Activated T-helper 17 cell treated with anti-CD3 and anti-CD28 coated beads, Interleukin-2, amount 50 U/mL, for 72 hours (primary cell): ENCODE measurements around the gene ADRA1B. TPM values are rescaled to one million over a fixed set of nuclear protein-coding genes. Genes with fewer than 3 reads are reported as not detected.
A peak's percentile ranks its signal among the peaks of the same experiment; 100 is the strongest.
"Not testable (repeated sequence)": the region's sequence is repeated elsewhere in the genome, so short reads cannot be mapped to it uniquely, and the experiment has no call there.

Experiments used
- ATAC-seq: fragments of 150-1000 bp; cut with Tn5 transposase; replicated peaks from 2 replicates; pipeline ENCODE4 v1.10.0; 2021; ENCODE audit warnings: mild to moderate bottlenecking, moderate library complexity
- H3K27ac Mint-ChIP-seq: one replicate; pipeline ENCODE4 v1.8.0; 2022; ENCODE audit warnings: mixed read lengths
- H3K27me3 Mint-ChIP-seq: one replicate; pipeline ENCODE4 v1.8.0; 2022; ENCODE audit warnings: mixed read lengths
- H3K36me3 Mint-ChIP-seq: one replicate; pipeline ENCODE4 v1.8.0; 2022; ENCODE audit warnings: low read depth, mild to moderate bottlenecking, mixed read lengths
- H3K4me1 Mint-ChIP-seq: one replicate; pipeline ENCODE4 v1.8.0; 2022; ENCODE audit warnings: mixed read lengths
- H3K4me3 Mint-ChIP-seq: one replicate; pipeline ENCODE4 v1.8.0; 2022; ENCODE audit warnings: mild to moderate bottlenecking, mixed read lengths
- H3K9me3 Mint-ChIP-seq: one replicate; pipeline ENCODE4 v1.8.0; 2022; ENCODE audit warnings: mixed read lengths
- total RNA-seq, 2 donors: library from RNA; stranded (reverse); gene quantifications; one replicate each; pipeline ENCODE4 v1.2.3, GENCODE V29; 2022

The ADRA1B gene
- total RNA-seq, 2 donors from 2014 or later, result not detected

DNA sequence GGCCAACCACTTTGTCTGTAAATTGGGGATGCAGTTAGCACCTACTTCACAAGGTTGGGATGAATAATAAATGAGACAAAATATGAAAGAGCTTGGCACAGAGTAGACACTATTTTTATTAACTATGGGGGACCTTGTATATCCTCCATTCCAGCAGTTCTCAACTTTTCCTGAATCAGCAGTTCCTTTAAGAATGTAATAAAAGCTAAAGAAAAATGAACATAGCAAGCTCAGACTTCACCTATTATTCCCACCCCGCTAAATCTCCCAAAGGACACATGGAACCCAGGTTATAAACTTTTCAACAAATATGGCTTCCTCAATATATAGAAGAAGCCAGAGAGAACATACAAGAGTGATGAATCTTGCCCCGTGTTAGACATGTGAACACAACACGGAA, 60.6 kb downstream of the ADRA1B start:
- ATAC-seq, result no peak
- Mint-ChIP-seq H3K36me3 (peaks cover 5% of the 10 kb centered on the region), H3K9me3 (no peaks in the 10 kb centered on the region), H3K4me3 (no peak overlapping the region), H3K27me3 (peaks cover 47% of the 10 kb centered on the region), H3K27ac (no peak overlapping the region), H3K4me1 (no peaks in the 10 kb centered on the region)

DNA sequence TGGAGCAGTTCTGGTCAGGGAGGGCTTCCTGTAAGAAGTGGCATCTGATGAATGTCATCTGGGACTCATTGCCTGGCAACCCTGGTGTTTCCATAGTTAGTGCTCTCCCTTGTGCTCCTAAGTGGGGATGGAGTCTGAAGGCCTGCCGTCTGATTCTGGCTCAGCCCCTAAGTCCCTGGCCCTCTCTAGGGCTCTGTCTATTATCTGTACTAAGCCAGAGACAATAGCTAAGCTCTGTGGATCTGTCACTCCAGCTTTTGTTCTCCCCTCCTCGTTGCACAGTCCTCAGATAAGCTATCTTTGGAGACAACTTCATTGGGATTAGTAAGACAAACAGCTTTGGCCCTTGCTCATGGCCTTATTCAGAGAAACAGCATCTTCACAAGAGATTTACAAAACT, 62.1 kb downstream of the ADRA1B start:
- no peak overlapping the region for H3K4me3 Mint-ChIP-seq
- H3K4me1 Mint-ChIP-seq, result no peaks in the 10 kb centered on the region
- no peaks in the 10 kb centered on the region for H3K36me3 Mint-ChIP-seq
- no peak for ATAC-seq
- no peaks in the 10 kb centered on the region for H3K9me3 Mint-ChIP-seq
- peaks cover 42% of the 10 kb centered on the region for H3K27me3 Mint-ChIP-seq
- no peak overlapping the region for H3K27ac Mint-ChIP-seq

DNA sequence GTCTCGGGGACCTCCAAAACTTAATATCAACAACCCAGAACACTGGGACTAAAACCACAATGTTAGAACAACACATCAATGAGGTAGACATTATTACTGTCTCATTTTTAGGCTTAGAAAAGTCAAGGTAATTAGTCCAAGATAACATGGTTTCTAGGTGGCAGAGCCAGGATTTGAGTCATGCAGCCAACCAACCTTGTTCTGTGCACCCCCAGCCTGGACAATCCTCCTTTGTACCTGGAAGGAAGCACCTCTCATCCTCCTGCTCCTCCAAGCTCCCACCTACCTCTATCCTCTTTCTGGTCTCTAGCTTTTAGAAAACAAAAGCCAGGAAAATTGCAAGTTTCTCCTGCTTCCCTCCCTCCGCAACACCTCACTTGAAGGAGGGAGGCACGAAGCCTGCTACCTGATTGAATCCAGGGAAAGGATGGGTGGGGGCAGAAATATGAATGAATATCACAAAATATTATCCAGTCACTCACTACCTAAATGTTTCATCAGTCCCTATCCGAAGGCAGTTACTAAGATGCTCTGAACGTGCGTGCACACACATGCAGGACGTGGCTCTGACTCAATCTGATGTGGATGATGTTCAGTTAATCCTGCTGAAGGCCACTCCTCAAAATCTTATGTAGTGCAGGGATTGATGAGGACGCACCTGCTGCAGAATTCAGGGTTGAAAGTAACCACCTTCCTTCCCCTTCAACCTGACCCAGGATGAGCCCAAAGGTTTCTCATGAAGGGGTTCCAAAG, 66.3 kb downstream of the ADRA1B start:
- Mint-ChIP-seq H3K27me3 (peaks cover 29% of the 10 kb centered on the region), H3K36me3 (no peaks in the 10 kb centered on the region), H3K27ac (no peak overlapping the region), H3K4me3 (no peak overlapping the region), H3K9me3 (no peaks in the 10 kb centered on the region), H3K4me1 (no peaks in the 10 kb centered on the region)
- no peak for ATAC-seq

DNA sequence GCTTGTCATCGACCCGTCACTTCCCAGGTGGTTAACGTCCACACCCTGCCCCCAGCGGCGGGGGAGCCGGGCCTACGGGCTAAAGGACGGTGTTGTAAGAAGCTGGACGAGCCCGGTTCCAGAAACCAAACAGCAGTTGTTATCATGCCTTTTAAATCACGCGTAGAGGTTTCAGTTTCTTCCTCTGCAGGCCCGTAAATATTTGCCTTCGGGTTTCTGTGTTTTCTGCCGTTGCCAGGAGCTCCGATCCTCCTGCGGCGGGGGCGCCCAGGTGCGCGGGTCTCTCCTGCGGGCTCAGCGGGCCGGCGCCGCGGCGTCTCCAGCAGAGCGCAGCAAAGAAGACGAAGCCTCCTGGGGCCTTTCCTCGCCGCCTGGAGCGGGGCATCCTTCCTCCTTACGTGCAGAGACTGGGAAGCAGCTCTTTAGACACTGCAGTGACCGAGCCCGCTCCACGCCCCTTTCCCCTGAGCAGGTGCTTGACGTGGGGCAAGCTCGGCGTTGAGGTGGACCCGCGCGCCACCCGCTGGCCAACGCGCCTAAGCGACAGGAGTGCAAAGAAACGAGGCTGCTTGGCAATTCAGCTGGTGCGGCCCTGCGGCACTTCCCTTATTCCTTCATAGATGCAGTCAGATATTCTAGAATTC, 70.9 kb downstream of the ADRA1B start:
- Mint-ChIP-seq H3K36me3 (no peaks in the 10 kb centered on the region), H3K4me1 (no peaks in the 10 kb centered on the region), H3K27me3 (peaks cover 20% of the 10 kb centered on the region), H3K9me3 (no peaks in the 10 kb centered on the region), H3K27ac (no peak overlapping the region), H3K4me3 (peak overlapping the region; percentile 42)
- ATAC-seq, result peak; percentile 96

DNA sequence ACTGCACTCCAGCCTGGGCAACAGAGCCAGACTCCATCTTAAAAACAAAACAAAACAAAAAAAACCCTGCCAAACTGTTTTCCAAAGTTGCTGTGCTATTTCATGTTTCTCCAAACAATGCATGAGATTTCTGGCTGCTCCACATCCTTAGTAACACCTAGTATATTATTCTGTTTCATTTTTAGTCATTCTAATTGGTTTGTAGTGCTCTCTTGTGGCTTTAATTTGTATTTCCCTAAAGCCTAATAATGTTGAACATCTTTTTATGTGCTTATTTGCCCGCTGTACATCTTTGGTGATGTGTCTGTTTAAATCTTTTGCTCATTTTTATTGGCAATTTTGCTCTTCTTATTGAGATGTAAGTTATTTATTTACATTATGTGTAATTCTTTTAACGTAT, 74.2 kb downstream of the ADRA1B start:
- Mint-ChIP-seq H3K4me1 (no peaks in the 10 kb centered on the region), H3K4me3 (no peak overlapping the region), H3K27ac (no peak overlapping the region), H3K27me3 (peaks cover 25% of the 10 kb centered on the region), H3K36me3 (no peaks in the 10 kb centered on the region), H3K9me3 (no peaks in the 10 kb centered on the region)
- ATAC-seq, result no peak

DNA sequence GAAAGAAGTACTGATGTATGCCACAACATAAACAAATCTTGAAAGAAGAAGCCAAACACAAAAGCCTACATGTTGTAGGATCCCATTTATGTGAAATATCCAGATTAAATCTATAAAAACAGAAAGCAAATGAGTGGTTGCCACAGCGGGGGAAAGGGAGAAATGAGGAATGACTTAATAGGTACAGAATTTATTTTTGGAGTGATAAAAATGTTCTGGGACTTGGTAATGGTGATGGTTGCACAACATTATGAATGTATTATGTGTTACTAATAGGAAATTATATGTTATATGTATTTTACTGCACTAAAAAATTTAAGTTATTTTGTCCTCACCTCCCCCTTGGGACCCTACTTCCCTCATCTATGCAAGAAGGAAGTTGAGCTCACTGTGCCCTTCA, 76.3 kb downstream of the ADRA1B start:
- H3K36me3 Mint-ChIP-seq, result no peaks in the 10 kb centered on the region
- H3K4me3 Mint-ChIP-seq, result no peak overlapping the region
- no peaks in the 10 kb centered on the region for H3K9me3 Mint-ChIP-seq
- no peak overlapping the region for H3K27ac Mint-ChIP-seq
- no peaks in the 10 kb centered on the region for H3K4me1 Mint-ChIP-seq
- ATAC-seq, result no peak
- peaks cover 25% of the 10 kb centered on the region for H3K27me3 Mint-ChIP-seq

DNA sequence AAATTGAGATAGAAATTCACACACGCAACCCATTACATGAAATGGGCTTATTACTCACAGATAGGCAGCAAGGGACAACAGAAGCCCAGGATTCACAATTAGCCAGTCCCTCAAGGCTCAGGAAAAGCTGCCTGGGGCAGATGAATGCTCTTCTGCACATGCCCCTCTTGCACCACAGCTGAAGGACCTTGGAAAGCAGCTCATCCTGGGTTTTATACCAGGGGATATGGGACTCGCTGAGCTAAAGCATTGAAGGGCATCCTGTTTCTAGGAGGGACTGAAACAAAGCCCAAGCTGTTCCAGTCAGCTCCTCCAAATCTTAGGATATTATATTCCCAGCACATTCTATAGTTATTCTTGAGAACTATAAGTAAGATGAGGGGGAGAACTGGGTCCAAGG, 76.9 kb downstream of the ADRA1B start:
- H3K36me3 Mint-ChIP-seq, result no peaks in the 10 kb centered on the region
- no peaks in the 10 kb centered on the region for H3K4me1 Mint-ChIP-seq
- no peak for ATAC-seq
- no peak overlapping the region for H3K27ac Mint-ChIP-seq
- H3K9me3 Mint-ChIP-seq, result no peaks in the 10 kb centered on the region
- no peak overlapping the region for H3K4me3 Mint-ChIP-seq
- H3K27me3 Mint-ChIP-seq, result peaks cover 21% of the 10 kb centered on the region

DNA sequence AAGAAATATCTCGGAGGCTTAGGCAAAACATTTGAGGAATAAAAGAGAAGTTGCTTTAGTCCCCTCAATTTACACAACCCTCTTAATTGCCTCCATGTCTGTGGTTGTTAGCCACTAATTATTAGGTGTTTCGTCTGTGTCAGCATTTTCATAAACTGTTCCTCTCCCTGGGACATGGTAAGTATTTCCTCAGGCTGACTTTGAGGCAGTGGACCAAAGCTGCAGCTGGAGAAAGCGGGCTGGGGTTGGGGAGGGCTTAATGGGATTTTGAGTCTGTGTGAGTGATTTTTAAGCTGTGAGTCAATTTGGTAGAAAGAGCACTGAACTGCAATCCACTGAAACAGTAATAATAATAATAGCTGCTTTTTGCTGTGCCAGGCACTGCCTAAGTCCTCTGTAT, 79.6 kb downstream of the ADRA1B start:
- H3K27me3 Mint-ChIP-seq, result peaks cover 21% of the 10 kb centered on the region

DNA sequence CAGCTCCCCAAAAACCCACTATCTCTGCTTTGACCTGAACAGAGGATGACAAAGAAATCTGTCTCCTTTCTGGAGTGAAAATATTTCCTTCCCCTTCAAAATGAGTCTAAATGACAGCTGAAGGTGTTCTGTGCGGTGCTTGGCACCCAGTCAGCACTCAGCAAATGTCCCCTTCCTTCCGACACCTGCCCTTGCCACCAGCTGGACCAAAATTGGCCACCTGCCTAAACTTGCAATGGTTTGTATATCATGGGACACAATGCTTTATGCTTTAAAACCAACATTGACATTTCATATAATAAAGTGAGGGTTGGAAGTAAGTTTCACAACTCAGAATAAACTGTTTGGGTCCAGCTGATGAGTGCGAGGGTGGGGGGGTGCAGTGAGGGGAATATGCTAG, 85.2 kb downstream of the ADRA1B start:
- no peaks in the 10 kb centered on the region for H3K4me1 Mint-ChIP-seq
- H3K9me3 Mint-ChIP-seq, result no peaks in the 10 kb centered on the region
- no peak overlapping the region for H3K4me3 Mint-ChIP-seq
- no peak overlapping the region for H3K27ac Mint-ChIP-seq
- H3K36me3 Mint-ChIP-seq, result no peaks in the 10 kb centered on the region
- no peak for ATAC-seq
- H3K27me3 Mint-ChIP-seq, result peaks cover 12% of the 10 kb centered on the region

More for the DNA sequence above, 79.6 kb downstream of the ADRA1B start:
- Mint-ChIP-seq H3K4me1 (no peaks in the 10 kb centered on the region), H3K36me3 (no peaks in the 10 kb centered on the region), H3K9me3 (no peaks in the 10 kb centered on the region), H3K27ac (no peak overlapping the region), H3K4me3 (no peak overlapping the region)
- no peak for ATAC-seq

DNA sequence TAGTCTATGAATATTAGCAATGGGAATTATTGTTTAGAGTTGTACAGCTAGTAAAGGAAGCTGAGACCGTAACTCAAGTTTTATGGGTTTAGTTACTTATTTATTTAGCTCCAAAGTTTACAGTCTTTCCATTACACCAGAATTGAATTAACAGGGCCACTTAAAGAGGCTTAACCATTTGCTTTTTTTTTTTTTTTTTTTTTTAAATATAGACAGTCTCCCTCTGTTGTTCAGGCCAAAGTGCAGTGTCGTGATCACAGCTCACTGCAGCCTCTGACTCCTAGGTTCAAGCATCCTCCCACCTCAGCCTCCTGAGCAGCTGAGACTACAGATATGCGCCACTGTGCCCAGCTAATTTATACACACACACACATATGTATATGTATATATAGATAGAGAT, 91.2 kb downstream of the ADRA1B start:
- Mint-ChIP-seq H3K36me3 (peaks cover 35% of the 10 kb centered on the region), H3K4me1 (peaks cover 14% of the 10 kb centered on the region), H3K27me3 (peaks cover 1% of the 10 kb centered on the region), H3K9me3 (no peaks in the 10 kb centered on the region), H3K27ac (no peak overlapping the region), H3K4me3 (no peak overlapping the region)
- ATAC-seq, result no peak

DNA sequence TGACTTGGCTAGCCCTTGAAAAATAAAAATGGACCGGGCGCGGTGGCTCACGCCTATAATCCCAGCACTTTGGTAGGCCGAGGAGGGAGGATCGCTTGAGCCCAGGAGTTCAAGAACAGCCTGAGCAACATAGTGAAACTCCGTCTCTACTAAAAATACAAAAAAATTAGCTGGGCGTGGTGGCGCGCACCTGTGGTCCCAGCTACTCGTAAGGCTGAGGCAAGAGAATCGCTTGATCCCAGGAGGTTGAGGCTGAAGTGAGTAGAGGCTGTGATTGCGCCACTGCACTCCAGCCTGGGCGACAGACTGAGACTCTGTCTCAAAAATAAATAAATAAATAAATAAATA, 92.2 kb downstream of the ADRA1B start:
- not testable (repeated sequence) for H3K27me3 Mint-ChIP-seq, H3K9me3 Mint-ChIP-seq
- Mint-ChIP-seq H3K36me3 (peaks cover 44% of the 10 kb centered on the region), H3K4me1 (peaks cover 14% of the 10 kb centered on the region), H3K4me3 (peak overlapping the region; percentile 85), H3K27ac (peak overlapping the region; percentile 88)
- peak; percentile 13 for ATAC-seq

DNA sequence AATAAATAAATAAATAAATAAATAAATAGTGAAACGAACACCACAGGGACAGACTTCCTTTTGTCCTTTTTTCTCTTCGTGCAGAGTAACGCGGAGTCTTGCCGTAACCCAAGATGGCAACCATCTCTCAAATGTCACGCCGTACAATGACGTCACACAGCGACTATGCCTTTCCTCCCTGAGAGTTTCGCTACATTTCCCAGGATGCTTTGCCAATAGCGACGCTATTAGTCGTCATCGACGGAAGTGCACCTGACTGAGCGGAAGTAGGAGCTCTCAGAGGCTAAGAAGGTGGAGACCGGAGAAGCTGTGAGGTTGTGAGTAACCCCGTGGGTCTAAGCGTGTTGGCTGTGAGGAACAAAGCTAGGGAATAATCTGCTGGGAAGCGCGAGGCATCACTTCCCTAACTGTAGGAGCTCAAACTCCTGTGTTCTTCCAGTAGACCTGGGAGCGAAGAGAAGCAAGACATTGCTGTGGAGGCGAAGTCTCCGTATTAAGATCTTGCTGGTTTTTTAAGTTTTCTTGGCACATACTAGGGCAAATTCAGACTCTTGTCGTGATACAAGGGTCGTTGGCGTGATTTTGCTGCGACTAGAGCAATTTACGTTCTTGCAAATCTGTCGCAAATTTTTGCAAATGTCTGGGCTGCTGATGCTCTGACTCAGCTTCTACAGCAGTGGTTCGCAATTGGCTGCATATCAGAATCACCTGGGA, 92.8 kb downstream of the ADRA1B start, which contains the start of gene TTC1:
Gene TTC1 (plus strand): TSS at position 263 of the 714 bp plus-strand sequence. CDS start 1,390 bp downstream, outside the sequence.
- Mint-ChIP-seq H3K27ac (peak within 1 kb of the TSS; percentile 88), H3K36me3 (peaks cover 49% of the 10 kb centered on the region), H3K4me3 (peak within 1 kb of the TSS; percentile 85), H3K27me3 (no peaks in the 10 kb centered on the region), H3K9me3 (no peaks in the 10 kb centered on the region), H3K4me1 (peaks cover 14% of the 10 kb centered on the region)
- ATAC-seq, result peak; percentile 99

DNA sequence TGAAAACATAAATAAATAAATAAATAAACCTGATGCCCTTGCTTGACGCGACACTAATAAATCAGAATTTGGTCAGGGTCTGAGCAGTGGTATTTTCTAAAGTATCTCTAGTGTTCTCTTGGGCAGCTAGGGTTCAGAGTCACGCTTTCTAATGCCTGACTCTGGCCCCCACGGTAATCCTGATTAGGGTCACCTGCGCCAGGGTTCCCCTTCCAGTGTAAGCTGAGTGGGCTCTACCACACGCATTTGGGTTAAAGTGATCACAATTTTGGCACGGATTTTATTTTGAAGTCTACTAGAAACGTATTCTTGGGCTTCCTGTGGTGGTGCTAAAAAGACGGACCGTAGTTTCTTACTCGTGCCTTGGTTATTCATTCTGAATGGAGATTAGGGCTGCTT, 93.3 kb downstream of the ADRA1B start:
- Mint-ChIP-seq H3K36me3 (peaks cover 50% of the 10 kb centered on the region), H3K4me3 (peak overlapping the region; percentile 85), H3K4me1 (peaks cover 14% of the 10 kb centered on the region), H3K27ac (peak overlapping the region; percentile 88), H3K27me3 (no peaks in the 10 kb centered on the region), H3K9me3 (no peaks in the 10 kb centered on the region)
- no peak for ATAC-seq

DNA sequence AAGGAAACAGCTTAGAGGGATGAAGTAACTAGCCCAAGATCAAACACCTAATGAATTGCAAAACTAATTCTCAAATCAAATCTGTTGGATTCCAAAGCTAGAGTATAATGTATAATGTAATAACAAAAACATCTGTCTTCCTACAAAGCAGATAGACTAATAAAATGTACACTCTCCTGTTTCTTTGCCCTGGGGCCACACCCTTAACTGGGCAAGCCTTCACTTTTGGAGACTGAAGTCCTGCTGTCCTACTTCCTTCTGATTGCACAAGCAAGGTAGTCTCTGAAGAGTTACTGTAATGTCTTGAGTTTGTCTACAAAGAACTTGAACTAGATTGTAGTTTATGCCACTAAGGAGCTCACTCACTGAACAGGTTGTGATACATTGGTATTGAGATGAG, 95.2 kb downstream of the ADRA1B start:
- H3K36me3 Mint-ChIP-seq, result peaks cover 64% of the 10 kb centered on the region
- no peaks in the 10 kb centered on the region for H3K9me3 Mint-ChIP-seq
- no peak for ATAC-seq
- H3K27ac Mint-ChIP-seq, result peak overlapping the region; percentile 88
- H3K4me1 Mint-ChIP-seq, result peaks cover 17% of the 10 kb centered on the region
- H3K4me3 Mint-ChIP-seq, result peak overlapping the region; percentile 85
- no peaks in the 10 kb centered on the region for H3K27me3 Mint-ChIP-seq

DNA sequence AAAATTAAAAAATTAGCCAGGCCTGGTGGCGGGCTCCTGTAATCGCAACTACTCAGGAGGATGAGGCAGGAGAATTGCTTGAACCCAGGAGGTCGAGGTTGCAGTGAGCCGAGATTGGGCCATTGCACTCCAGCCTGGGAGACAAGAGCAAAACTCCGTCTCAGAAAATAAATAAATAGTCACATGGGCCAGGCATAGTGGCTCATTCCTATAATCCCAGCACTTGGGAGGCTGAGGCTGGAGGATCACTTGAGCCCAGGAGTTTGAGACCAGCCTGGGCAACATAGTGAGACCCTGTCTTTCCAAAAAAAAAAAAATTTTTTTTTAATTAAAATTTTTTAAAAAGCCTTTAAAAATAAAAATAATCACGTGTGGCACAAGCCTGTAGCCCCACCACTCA, 97.9 kb downstream of the ADRA1B start:
- not testable (repeated sequence) for H3K9me3 Mint-ChIP-seq, H3K4me3 Mint-ChIP-seq, H3K27ac Mint-ChIP-seq, H3K27me3 Mint-ChIP-seq, ATAC-seq
- peaks cover 22% of the 10 kb centered on the region for H3K4me1 Mint-ChIP-seq
- H3K36me3 Mint-ChIP-seq, result peaks cover 84% of the 10 kb centered on the region
